Subcutaneous preadipocyte (primary cell): Measurements from ENCODE around the gene BHLHE41. TPM values are rescaled to one million over a fixed set of nuclear protein-coding genes. Genes with fewer than 3 reads are reported as not detected.

ENCODE experiments used
- total RNA-seq: library from RNA; depleted of rRNA; stranded (reverse); fragments of >200 nt; gene quantifications from 2 replicates; pipeline ENCODE4 v1.2.3, GENCODE V29; 2012

The BHLHE41 gene
- total RNA-seq: 1.1 and 3.7 TPM in 2 replicates

DNA sequence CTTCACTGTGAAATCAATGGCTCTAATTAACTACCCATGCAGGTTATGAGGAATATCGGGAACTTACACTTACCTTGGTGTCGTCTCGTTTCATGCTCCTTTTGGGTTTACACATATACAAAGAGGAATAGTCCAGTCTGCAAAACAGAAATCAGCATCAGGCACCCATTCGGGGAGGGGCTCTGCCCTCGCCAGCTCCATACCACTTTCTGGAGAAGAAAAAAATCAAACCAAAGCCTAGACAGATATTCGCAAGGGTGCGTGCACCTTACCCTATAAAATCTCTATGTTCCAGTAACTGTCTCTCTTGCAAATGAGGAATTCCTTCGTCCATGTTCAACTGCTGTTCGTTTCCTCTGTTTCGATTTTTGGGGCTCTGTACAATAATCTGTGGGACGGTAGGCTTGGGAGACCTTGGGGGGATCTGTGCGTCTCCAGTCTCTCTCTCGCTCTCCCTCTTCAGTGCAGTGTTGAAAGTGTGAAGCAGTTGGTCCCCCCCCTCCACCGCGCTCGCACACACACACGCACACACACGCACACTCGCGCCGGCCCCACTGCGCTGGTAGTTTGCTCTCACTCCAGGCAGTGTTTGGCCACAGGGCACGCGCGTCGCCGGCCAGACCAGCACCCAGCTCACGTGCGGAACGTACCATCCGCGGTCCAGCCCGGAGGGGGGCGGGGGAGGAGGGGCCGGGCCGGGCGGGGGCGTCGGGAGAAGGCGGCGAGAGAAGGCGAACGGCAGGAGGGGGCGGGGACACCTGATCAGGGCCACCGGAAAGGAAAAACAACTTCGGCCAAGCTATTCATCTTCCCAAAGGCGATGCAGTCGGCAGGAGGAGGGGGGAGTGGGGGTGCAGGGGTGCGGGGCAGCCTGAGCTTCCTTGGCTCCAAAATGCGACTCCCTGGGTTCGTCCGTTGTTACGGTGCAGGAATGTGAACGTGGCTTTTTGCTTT lies at the start of gene BHLHE41:
Gene BHLHE41 (minus strand): TSS at position 592 of the 954 bp plus-strand sequence. CDS start 258 bp downstream, at position 334.

Other genes starting within 250 kb of the BHLHE41 start
- 69.4 and 118 TPM in 2 replicates for gene RASSF8, start 166.4 kb downstream of the BHLHE41 start, total RNA-seq
- gene SSPN, start 70.5 kb upstream of the BHLHE41 start, total RNA-seq: 2.6 and 2.7 TPM in 2 replicates